ENCODE results near the gene CRABP2. TPM values are rescaled to one million over a fixed set of nuclear protein-coding genes. Genes with fewer than 3 reads are reported as not detected.
A peak's percentile ranks its signal among the peaks of the same experiment; 100 is the strongest.

CRABP2 gene
- 606 and 647 TPM in 2 replicates for total RNA-seq
- long read RNA-seq, transcript CRABP2-203 (4 exons, 992 nt): major isoform, 42 of 53 reads
- long read RNA-seq, partial matches to known transcripts: 0 of 53 reads
- long read RNA-seq, other reads (novel, unspliced or antisense): 7 of 53 reads

DNA sequence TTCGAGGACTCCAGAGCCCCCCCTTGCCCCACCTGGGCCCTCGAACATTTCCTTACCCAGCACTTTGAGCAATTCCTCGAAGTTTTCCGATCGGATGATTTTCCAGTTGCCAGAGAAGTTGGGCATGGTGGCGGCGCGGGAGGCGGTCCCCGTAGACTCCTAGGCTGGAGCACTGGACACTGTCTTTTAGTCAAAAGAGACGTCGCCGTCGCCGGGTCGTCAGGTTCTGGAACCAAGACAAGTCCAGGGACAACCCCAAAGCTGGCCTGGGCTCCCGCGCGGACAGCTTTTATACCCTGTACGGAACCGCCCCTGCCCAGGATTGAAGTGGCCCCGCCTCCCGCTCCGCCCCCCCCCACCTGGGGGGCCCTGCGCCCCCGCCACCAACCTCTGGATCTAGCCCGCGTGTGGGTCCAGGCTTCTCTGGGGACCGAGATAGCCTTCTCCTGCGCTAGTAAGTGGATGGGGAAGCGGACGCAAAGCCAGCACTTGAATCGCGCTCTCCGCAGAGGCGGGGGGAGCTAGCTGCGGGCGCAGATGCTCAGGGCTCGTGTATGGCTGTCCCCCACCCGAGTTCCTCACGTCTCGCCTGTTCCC lies at the start of gene CRABP2:
Gene CRABP2, minus strand, starts transcription at position 263 of the 597 bp plus-strand sequence. Its CDS starts 137 bp downstream, at position 126.
- H3K9me3 Mint-ChIP-seq: no peaks in the 10 kb centered on the region
- DNase-seq (ENCODE audit: low read depth, low spot score): no peak
- H3K4me1 Mint-ChIP-seq: peaks cover 82% of the 10 kb centered on the region
- TF ChIP-seq, protein P1, sequence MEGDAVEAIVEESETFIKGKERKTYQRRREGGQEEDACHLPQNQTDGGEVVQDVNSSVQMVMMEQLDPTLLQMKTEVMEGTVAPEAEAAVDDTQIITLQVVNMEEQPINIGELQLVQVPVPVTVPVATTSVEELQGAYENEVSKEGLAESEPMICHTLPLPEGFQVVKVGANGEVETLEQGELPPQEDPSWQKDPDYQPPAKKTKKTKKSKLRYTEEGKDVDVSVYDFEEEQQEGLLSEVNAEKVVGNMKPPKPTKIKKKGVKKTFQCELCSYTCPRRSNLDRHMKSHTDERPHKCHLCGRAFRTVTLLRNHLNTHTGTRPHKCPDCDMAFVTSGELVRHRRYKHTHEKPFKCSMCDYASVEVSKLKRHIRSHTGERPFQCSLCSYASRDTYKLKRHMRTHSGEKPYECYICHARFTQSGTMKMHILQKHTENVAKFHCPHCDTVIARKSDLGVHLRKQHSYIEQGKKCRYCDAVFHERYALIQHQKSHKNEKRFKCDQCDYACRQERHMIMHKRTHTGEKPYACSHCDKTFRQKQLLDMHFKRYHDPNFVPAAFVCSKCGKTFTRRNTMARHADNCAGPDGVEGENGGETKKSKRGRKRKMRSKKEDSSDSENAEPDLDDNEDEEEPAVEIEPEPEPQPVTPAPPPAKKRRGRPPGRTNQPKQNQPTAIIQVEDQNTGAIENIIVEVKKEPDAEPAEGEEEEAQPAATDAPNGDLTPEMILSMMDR (conservative IDR thresholded peaks at IDR 0.05): no peak
- peaks cover 30% of the 10 kb centered on the region for H3K27me3 Mint-ChIP-seq (ENCODE audit: low read depth)
- peak within 1 kb of the TSS; percentile 95 for H3K4me3 Mint-ChIP-seq
- peak within 1 kb of the TSS; percentile 99 for H3K27ac Mint-ChIP-seq (ENCODE audit: unreplicated experiment)
- peaks cover 6% of the 10 kb centered on the region for H3K36me3 Mint-ChIP-seq (ENCODE audit: low read depth)

DNA sequence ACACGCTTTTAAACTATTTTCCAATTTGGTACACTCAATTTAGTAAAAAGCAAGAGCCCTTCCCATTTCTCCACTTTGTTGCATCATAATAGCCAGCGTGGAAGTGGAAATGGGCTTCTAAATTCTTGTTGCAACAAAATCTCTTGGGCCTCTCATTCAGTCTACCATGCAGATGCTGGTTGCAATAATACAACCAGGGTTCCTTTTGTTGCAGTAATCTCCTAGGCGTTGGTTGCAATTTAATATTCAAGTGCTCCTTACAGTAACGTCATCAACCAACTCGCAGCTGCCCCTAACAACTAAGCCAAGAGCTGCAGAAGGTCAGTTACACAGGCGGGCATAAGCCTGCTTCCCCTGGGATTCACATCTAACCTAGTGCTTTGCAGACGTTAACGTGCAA lies 48.8 kb upstream of the CRABP2 start:
- Mint-ChIP-seq H3K36me3 (ENCODE audit: low read depth) (peaks cover 3% of the 10 kb centered on the region), H3K4me1 (peaks cover 27% of the 10 kb centered on the region), H3K27me3 (ENCODE audit: low read depth) (no peaks in the 10 kb centered on the region), H3K4me3 (peak overlapping the region; percentile 79), H3K9me3 (no peaks in the 10 kb centered on the region), H3K27ac (ENCODE audit: unreplicated experiment) (no peak overlapping the region)
- TF ChIP-seq, protein P1 (conservative IDR thresholded peaks at IDR 0.05): no peak
- DNase-seq (ENCODE audit: low read depth, low spot score): no peak

DNA sequence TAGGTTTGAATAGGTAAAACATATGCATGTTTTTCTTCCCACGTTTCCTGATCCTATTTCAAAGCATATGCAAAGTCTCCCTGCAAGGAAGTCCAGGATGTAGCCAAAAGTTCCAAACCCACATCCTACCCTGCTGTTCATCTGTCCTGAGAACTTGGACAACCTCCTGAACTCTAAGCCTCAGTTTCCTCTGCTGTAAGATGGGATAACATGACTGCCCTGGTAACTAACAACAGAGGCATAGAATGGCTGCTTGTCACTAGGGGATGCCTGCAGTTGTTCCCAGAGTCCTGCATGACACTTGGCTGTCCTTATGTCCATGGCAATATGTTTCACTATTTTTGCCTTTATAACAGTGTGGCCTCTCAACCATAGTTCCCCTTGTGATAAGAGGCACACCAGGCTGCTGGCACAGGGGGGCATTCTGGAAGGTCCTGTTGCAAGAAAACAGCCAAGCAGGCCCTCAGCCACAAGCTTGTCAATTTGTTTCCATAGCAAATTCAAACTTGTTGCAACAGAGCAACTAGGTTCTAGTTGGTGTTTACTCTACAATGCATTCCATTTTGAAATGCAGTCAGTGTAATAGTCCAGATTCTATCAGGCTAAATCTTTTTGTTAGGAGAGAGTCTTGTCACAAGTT lies 47.6 kb upstream of the CRABP2 start:
- TF ChIP-seq, protein P1 (conservative IDR thresholded peaks at IDR 0.05): no peak
- H3K36me3 Mint-ChIP-seq (ENCODE audit: low read depth): peaks cover 3% of the 10 kb centered on the region
- DNase-seq (ENCODE audit: low read depth, low spot score): no peak
- no peak overlapping the region for H3K27ac Mint-ChIP-seq (ENCODE audit: unreplicated experiment)
- H3K27me3 Mint-ChIP-seq (ENCODE audit: low read depth): no peaks in the 10 kb centered on the region
- H3K4me1 Mint-ChIP-seq: peaks cover 39% of the 10 kb centered on the region
- H3K9me3 Mint-ChIP-seq: no peaks in the 10 kb centered on the region
- peak overlapping the region; percentile 99 for H3K4me3 Mint-ChIP-seq

DNA sequence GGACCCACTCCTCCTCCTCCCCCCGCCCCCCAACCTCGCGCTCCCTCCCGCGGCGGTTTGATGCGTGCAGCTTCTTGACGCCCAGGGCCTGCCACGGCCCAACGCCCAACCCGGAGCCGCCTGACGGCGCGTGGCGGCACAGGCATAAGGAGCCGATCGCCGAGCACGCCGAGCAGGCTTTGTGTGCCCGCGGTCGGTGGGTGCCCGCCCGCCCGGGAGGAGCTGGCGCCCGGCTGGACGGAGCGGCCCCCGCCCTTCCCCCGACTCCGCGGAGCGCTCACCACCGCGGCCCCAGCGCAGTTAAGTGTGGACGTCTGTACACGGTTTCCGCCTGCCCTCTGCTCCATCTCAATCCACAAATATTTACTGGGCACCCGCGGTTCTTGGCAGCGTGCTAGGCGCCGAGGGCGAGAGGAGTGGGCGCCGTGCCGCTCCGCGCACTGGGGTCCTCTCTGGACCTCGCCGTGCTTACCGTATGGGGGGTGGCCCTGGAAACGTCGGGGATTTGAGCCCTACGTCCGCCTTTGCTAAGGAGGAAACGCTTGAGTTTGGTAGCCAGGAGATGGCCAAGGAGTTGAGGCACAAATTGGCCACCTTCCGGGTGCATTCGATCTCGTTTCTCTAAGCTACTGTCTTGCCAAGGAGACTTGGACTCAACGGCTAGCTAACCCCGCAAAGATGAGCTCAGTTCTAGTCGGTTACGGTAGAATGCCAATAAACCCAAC lies 46.5 kb upstream of the CRABP2 start:
- Mint-ChIP-seq H3K9me3 (no peaks in the 10 kb centered on the region), H3K27me3 (ENCODE audit: low read depth) (no peaks in the 10 kb centered on the region), H3K36me3 (ENCODE audit: low read depth) (peaks cover 3% of the 10 kb centered on the region)

DNA sequence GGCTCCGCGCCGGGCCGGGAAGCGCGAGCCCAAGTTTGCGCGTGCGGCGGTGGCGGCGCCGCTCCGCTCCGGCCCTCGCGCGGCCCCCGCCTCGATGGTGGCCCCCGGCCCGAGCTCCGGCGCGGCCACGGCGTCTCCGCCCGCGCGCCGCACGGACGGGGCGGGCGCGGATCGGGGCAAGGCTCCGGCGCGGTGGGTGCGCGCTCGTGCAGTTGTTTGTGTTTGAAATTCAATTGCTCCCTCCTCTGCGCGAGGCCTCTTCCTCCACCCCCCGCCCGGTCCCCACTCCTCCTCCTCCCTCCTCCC lies 46.0 kb upstream of the CRABP2 start, which contains the start of gene HDGF:
Gene HDGF, minus strand, starts transcription at position 225 of the 306 bp plus-strand sequence. CDS start 246 bp downstream, outside the sequence.
- DNase-seq (ENCODE audit: low read depth, low spot score): no peak
- Mint-ChIP-seq H3K36me3 (ENCODE audit: low read depth) (peaks cover 3% of the 10 kb centered on the region), H3K4me1 (peaks cover 53% of the 10 kb centered on the region), H3K9me3 (no peaks in the 10 kb centered on the region), H3K27ac (ENCODE audit: unreplicated experiment) (peak within 1 kb of the TSS; percentile 99), H3K27me3 (ENCODE audit: low read depth) (no peaks in the 10 kb centered on the region), H3K4me3 (peak within 1 kb of the TSS; percentile 99)
- TF ChIP-seq, protein P1 (conservative IDR thresholded peaks at IDR 0.05): no peak

More for the DNA sequence above, 46.5 kb upstream of the CRABP2 start:
- DNase-seq (ENCODE audit: low read depth, low spot score): peak; percentile 90
- Mint-ChIP-seq H3K4me3 (peak overlapping the region; percentile 99), H3K27ac (ENCODE audit: unreplicated experiment) (peak overlapping the region; percentile 99), H3K4me1 (peaks cover 48% of the 10 kb centered on the region)
- TF ChIP-seq, protein P1 (conservative IDR thresholded peaks at IDR 0.05): no peak
